Measurements from ENCODE around the gene HIRA. TPM values are rescaled to one million over a fixed set of nuclear protein-coding genes. Genes with fewer than 3 reads are reported as not detected.
"Not testable (repeated sequence)": the region's sequence is repeated elsewhere in the genome, so short reads cannot be mapped to it uniquely, and the experiment has no call there.

The HIRA gene
- total RNA-seq, 2 donors from 2014 or later: 26.9 to 34.9 TPM

DNA sequence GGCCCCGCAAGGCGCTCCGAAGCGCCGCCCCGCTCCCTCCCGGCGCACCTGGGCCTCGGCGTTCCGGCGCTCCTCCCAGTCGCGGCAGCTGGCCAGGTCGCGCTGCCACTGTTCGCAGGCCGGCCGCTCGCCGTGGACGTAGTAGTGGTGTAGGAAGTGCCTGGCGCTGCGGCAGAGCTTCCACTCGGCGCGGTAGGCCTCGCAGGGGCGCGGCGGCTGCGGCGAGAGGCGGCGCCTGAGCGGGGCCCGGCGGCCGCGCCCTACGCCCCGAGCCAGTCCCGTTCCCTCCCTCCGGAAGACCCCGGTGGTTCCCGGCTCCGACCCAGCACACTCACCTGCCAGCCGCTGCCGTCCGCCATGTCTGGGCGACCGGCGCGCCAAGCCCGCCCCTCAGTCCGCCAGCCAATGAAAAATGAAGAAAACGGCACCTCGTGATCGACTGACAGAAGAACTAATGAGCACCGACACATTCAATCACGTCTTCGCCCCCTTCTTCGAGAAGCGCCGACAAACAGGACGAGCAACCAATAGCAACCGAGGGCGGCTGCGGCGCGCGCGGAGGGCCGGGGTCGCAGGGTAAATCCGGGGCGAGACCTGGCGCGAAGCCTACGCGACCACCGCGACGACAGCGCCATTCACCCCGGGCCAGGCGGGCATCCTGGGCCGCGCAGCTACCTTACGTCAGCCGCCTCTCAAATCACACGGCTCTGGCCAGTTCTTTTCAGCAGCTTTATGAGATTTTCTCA, 16.0 kb upstream of the HIRA start, which contains the start of gene C22orf39:
Gene C22orf39 (minus strand): TSS at position 382 of the 746 bp plus-strand sequence. CDS start 23 bp downstream, at position 359.
- intact Hi-C loops (cut with DNase I, micrococcal nuclease): no loop called here
- DNase-seq (peak; percentile 87 to 92), ATAC-seq (peak; percentile 89)

DNA sequence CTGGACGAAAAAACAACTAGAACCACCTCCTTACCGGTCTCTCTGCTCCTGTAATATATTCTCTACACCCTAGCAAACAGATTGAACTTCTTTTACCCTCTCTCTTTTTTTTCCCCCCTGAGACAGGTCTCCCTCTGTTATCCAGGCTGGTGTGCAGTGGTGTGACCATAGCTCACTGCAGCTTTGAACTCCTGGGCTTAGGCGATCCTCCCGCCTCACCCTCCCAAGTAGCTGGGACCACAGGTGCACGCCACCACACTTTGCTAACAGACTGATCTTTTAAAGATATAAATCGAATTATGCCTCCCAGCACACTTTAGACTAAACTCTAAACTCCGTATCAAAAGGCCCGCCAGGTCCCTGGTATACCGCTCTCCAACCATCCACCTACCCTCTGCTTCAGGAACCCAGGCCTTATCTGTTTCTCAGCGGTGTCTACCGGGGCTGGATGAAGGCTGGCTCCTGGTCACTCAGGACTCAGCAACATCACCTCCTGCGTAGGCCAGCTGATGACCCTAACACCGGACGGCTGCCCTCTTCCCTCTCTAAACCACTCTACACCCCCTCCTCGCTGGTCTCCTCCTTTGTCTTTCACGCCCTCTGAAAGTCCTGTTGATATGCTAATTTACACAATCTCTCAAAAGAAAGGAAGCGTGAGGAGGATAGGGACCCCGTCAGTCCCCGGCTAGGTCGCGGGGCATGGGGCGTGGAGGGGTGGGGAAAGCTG, 15.2 kb upstream of the HIRA start:
- ATAC-seq (peak; percentile 23), DNase-seq (no peak)
- intact Hi-C loops (cut with DNase I, micrococcal nuclease): no loop called here

DNA sequence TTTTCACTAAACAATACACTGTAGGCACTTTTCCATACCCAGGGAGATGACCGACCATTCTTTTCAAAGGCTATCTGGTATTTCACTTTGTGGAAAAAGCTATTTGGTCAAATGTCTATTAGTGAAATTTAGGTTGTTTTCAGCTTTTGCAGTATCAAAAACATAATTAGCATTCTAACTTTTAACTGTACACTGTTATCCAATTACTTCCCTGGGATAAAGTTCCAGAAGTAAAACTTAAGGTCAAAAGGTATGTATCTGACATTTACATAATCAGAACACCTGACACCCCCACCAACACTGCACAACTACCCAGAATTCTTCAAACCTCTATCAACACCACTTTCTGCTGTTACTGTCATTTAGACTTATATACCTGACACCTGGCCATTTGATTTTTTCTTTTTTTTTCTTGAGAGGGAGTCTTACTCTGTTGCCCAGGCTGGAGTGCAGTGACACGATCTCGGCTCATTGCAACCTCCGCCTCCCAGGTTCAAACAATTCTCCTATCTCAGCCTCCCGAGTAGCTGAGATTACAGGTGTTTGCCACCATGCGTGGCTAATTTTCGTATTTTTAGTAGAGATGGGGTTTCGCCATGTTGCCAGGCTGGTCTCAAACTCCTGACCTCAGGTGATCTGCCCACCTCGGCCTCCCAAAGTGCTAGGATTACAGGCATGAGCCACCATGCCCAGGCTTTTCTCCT, 13.9 kb upstream of the HIRA start:
- DNase-seq; ATAC-seq; intact Hi-C loops (cut with DNase I, micrococcal nuclease): not testable (repeated sequence)

DNA sequence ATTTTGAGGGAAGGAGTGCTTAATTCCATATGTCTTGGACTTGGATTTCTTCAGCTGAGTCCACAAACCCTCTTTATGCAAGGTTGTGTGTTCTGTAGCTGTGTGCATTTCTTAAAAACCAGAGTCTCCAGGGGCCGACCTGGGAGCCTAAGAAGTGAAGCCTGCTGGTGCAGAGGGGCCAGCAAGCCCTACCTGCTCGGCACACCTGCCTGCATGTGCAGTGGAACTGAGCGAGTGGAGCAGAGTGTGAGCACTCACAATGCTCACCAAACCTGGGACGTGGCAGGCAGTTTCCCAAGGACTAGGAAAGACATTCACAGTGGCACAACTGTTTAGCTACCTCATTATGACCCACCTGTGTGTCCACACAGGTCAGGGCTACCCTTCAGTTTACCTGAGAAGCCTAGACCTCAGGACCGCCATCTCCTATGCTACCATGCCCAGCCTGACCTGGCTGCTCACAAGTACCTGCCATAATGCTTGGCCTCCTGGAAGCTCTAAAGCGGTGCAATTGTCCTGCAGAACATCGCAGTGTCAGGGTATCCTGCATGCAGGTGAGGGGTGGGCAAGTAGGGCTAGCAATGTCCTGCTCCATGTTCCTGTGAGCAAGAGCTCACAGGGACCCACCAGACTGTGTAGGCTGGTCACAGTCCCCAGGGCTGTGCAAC, 12.1 kb upstream of the HIRA start:
- no peak for ATAC-seq
- intact Hi-C loops (cut with DNase I, micrococcal nuclease): no loop called here
- DNase-seq: no peak

DNA sequence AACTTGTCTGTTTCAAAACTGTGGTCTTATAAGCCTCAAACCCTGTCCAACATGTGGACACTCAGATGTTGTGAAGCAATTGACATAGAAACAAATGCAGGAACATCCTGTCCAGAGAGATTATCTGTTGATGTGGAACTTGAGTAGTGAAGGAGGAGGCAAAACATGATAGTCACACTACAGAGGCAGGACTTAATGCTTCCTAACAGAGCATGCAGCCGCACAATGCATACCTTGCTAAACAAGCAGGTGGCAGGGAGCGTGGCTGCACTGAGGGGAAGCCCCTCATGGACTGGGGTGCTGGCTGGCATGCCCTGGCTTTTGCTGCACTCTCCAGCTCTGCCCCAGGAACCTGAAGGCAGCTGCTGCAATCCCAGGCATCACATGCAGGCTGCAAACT, 10.6 kb upstream of the HIRA start:
- DNase-seq (no peak), ATAC-seq (no peak)
- intact Hi-C loops (cut with DNase I, micrococcal nuclease): no loop called here

DNA sequence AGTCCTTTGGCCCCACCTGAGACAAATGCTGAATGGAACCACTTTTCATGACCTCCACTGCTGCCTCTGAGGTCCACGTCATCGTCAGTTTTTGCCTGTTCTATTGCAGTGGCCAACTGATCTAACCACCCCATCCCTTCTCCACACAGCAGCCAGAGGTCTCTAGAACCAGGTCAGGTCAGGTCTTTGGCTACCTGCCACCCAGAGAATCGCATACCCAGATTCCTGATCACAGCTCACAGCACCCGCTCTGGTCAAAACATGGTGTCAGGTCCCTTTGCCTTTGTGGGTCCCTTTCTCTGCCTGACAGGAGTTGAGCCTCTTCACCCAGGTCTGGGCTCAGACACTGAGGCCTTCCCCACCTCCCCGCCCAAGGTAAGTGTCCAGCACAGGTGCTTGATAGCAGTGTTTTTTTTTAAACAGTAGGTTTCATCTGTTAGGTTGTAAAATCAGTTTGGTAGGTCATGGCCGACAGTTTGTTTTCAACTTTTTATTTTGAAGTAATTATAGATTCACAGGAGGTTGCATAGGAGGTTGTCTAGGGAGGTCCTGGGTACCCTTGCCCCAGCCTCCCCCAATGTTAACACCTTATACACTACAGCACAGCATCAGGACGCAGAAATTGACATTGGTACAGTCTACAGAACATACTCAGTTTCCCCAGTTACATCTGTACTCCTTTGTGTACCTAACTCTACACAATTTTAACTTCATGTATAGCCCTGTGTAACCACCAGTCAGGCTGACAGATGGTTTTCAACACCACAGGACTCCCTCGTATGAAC, 9.1 kb upstream of the HIRA start:
- no peak for ATAC-seq

DNA sequence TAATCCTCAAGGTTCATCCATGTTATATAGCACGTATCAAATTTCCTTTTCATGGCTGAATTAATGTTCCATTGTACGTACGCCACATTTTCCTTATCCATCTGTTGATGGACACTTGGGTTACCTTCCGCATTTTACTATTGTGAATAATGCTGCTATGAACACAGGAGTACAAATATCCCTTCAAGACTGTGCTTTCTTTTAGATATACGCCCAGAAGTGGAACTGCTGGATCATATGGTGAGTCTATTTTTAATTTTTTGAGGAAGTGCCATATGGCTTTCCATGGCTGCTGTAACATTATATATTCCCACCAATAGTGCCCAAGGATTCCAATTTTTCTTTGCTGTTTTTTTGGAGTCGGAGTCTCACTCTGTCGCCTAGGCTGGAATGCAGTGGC, 6.8 kb upstream of the HIRA start:
- intact Hi-C loops (cut with DNase I, micrococcal nuclease): no loop called here
- DNase-seq (no peak), ATAC-seq (no peak)

More for the DNA sequence above, 9.1 kb upstream of the HIRA start:
- no peak for DNase-seq
- intact Hi-C loops (cut with DNase I, micrococcal nuclease): no loop called here

DNA sequence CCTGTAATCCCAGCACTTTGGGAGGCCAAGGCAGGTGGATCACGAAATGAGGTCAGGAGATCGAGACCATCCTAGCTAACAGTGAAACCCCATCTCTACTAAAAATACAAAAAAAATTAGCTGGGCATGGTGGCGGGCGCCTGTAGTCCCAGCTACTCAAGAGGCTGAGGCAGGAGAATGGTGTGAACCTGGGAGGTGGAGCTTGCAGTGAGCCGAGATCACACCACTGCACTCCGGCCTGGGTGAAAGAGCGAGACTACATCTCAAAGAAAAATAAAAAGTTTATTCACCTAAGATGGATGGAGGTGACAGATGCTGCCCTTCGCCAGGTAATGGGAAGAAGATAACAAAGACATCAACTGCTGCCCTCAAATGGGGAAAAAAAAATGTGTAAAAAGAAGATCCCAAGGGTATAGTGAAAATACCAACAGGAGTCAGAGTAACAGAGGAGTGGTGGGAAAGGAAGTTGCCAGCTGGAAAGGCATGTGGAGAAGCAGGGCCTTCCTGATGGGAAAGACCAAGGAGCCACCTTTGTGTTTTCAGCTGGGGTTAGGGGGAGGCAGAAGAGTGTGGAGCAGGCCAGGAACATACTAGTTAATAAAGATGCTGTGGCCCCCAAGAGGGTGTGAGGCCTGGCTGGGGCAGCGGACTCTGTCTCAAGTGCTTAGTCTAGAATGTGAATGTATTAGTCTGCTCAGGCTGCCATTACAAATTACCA, 5.1 kb upstream of the HIRA start:
- ATAC-seq; DNase-seq; intact Hi-C loops (cut with DNase I, micrococcal nuclease): not testable (repeated sequence)

DNA sequence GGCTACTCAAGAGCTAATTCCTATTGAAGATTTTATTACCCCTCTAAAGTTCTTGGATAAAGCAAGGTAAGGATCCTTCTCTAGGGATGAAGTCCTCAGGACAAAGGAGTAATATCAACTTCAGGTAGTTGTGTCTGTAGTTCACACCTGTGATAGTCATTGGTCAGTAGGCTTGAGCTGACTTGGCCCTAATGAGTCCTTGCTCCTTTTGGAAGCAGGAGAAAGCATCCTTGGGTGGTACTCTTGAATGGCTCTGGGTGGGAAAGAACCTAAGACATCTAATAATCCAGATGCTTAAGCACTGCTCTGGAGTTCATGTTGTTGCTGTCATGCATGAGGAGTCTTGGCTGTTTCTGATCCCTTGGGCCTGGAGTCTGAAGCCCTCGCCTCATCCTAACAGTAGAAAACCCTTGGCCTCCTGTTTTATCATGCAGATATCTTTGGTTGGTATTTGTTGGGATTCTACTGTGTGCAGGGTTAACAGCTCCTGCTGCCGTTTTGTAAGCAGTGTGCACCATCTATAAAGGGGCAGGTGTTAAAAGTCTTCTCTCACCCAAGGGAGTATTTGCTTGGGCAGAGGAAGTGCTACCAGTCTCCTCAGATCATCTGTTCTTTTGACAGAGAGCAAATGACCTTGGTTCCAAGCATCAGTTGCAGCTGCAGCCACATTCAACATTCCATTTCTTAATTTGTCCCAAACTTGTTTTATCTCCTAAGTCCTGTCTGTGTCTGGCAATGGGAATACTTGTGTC, 3.5 kb upstream of the HIRA start:
- ATAC-seq: no peak
- DNase-seq: no peak
- intact Hi-C loops (cut with DNase I, micrococcal nuclease): no loop called here

DNA sequence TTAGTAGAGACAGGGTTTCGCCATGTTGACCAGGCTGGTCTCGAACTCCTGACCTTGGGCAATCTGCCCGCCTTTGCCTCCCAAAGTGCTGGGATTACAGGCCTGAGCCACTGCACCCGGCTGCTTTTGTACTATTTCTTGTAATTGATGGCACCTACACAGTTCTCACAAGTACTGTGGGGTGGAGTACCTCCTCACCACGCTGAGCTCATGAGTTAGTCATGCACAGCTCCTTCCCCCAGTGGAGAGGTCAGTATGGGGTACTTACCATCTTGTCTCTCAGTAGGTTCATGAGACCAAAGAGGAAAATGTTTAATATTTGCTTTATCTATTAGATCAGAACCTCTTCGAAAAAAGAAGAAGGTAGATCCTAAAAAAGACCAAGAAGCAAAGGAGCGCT, 2.9 kb upstream of the HIRA start:
- DNase-seq: no peak
- no peak for ATAC-seq
- intact Hi-C loops (cut with DNase I, micrococcal nuclease): no loop called here

DNA sequence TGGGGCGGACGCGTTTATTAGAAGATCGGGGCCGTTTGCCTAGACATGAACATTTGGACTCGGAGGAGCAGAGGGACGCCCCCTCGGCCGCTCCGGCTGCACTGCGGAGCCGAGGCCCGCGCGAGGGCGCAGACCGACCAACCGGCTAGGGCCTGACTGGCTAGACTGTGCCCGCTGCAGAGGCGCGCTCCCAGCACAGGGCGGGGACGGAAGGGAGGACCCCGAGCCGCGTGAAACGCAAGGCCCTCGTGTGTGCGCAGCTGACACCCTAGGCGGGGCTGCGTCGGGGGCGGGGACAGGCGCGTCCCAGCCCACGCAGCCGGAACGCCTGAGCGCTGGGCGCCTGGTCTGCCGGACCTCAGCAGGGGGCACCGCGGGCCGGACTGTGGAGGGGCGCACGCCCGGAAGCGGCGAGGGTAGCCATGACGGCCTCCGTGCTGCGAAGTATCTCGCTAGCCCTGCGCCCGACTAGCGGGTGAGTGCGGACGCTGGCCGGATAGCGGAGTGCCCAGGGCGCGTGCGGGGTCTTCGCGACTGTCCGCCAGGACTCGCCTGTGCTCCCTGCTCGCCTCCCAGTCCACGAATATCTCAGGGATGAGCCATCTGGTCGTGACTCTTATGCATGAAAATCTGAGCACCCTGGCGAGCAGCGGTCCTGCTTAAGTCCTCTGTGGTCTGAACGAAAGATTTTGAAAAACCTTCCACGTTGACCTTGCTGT, 759 bp upstream of the HIRA start, which contains the start of gene MRPL40:
Gene MRPL40 (plus strand): TSS at position 413 of the 719 bp plus-strand sequence. CDS start 10 bp downstream, at position 423.
- intact Hi-C loops (cut with DNase I, micrococcal nuclease): no loop called here
- peak; percentile 94 to 95 for DNase-seq
- ATAC-seq: peak; percentile 90

DNA sequence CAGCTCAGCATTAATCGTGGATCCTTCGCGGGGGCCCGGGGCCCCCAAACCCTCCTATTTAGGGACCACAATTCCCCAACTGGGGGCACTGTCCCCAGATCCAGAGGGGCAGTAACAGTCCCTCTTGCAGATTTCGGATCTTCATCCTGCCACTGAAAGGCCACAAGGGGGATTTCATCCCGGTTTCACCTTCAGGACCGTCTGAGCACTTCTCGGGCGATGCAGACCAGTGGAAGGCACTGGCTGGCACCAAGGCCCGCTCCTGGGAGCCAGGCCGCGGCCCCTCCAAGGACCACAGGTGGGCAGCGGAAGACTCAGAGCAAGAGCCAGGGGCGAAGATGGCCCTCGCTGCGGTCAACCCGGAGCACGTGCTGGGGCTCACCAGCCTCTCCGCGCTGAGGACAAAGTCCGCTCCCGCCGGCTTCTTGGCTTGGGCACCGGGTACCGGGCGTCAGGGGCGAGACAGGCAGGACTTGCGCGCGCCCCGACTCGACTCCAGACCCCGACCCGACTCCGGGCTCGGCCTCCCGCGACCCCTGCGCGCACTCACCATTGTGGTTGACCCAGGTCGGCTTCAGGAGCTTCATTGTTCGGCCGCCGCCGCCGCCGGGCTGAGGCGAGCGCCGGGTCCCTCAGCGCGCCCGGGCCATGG, 517 bp downstream of the HIRA start:
- peak; percentile 41 for ATAC-seq
- intact Hi-C loops (cut with DNase I, micrococcal nuclease): no loop called here
- peak; percentile 70 to 78 for DNase-seq

DNA sequence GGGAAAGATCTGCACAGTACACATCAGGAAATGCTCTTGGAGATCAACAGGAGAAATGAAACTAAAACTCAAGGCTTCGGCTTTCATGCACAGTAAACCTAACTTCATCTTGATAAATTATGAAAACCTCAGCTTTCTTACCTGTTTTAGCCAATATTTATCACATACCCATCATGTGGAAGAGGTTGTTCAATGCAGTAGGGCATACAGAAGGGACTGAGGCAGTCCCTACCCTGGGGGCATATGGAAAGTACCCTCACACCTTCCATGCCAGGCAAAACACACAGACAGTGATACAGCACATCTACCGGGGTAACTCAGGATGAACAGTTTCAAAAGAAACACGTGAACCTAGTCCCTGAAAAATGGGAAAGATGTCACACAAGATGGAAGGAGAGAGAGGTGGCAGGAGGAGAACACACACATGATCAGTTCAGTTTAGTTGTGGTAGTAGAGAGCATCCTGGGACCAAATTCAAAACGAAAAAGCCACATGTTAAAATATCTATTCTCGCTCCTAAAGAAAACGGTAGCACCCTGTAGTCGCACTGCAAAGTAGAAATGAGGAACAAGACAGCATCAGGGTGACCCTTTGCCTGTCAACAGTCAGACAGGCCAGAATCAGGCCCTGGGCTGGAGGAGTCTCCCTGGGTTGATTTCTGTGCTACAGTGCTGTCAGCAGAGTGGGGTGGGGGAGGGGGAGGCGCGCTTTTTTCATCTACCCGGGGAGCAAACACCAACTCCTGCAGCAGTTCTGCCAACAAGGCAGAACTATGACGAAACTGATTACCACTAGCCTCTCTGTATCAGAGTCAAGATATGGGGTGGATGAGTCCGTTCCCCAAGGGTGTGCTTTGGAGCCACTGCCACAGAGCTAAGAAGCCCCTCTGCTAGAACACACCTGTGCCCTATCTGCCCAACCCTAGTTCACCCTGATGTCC, 1.3 kb downstream of the HIRA start:
- intact Hi-C loops (cut with DNase I, micrococcal nuclease): no loop called here

DNA sequence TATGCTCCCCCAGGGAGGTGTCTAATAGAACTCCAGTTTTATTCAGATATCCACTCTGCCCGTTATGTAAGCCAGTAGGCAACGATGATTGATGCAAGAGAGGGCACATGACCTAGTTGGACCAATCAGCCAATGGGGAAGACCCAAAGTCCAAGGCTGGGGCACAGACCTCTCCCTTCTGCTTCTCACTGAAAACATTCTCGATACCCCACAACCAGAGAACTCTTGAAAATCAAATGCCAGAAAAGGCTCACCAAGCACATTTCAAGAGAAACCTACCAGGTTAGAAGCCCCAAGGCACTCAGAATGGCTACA, 7.4 kb downstream of the HIRA start:
- DNase-seq: no peak
- no peak for ATAC-seq
- intact Hi-C loops (cut with DNase I, micrococcal nuclease): no loop called here

More for the DNA sequence above, 1.3 kb downstream of the HIRA start:
- DNase-seq: peak; percentile 34 to 53
- peak; percentile 1 for ATAC-seq

All from left colon (tissue), 2 donors.